ENCODE data around the gene ZBTB20.

DNA sequence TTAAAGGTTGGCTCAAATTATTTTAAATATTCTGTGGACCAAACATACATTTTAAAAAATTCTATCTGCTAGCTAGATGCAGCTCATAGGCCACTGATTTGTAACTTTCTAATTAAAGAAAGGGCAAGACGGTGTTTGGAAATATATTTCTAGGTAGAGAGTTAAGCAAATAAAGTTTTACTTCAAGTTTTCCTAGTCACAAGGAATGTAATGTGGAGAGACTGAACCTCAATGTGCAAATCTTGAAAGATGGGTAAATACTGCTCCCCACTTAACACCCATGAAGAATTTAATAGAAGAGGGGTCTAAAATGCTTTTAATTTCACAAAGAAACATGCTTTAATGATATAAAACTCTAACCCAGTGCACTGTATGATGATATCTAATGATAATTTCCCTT, 678.0 kb downstream of the ZBTB20 start:
- TF ChIP-seq, protein P1, sequence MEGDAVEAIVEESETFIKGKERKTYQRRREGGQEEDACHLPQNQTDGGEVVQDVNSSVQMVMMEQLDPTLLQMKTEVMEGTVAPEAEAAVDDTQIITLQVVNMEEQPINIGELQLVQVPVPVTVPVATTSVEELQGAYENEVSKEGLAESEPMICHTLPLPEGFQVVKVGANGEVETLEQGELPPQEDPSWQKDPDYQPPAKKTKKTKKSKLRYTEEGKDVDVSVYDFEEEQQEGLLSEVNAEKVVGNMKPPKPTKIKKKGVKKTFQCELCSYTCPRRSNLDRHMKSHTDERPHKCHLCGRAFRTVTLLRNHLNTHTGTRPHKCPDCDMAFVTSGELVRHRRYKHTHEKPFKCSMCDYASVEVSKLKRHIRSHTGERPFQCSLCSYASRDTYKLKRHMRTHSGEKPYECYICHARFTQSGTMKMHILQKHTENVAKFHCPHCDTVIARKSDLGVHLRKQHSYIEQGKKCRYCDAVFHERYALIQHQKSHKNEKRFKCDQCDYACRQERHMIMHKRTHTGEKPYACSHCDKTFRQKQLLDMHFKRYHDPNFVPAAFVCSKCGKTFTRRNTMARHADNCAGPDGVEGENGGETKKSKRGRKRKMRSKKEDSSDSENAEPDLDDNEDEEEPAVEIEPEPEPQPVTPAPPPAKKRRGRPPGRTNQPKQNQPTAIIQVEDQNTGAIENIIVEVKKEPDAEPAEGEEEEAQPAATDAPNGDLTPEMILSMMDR (IDR thresholded peaks at IDR 0.05), result no peak
- TF ChIP-seq EZH2 (IDR thresholded peaks at IDR 0.05; ENCODE audit: borderline replicate concordance, insufficient read depth, low read depth, low read length, poor library complexity, severe bottlenecking), result no peak

All from B cell (primary cell).